GM12875 (cell line): ENCODE data around the gene SARDH.

ENCODE experiments used
- H3K4me3 ChIP-seq: one replicate; pipeline ENCODE4 v1.5.1; 2011; ENCODE audit warnings: low read depth, low read length, control low read depth
- TF ChIP-seq, protein P1 (sequence below): IDR thresholded peaks from 2 replicates; pipeline ENCODE4 v1.5.1; 2011; ENCODE audit warnings: low read depth, mild to moderate bottlenecking, control low read depth, inconsistent platforms, low read length, moderate library complexity, borderline replicate concordance; ENCODE audit not compliant: insufficient read depth

The SARDH gene

DNA sequence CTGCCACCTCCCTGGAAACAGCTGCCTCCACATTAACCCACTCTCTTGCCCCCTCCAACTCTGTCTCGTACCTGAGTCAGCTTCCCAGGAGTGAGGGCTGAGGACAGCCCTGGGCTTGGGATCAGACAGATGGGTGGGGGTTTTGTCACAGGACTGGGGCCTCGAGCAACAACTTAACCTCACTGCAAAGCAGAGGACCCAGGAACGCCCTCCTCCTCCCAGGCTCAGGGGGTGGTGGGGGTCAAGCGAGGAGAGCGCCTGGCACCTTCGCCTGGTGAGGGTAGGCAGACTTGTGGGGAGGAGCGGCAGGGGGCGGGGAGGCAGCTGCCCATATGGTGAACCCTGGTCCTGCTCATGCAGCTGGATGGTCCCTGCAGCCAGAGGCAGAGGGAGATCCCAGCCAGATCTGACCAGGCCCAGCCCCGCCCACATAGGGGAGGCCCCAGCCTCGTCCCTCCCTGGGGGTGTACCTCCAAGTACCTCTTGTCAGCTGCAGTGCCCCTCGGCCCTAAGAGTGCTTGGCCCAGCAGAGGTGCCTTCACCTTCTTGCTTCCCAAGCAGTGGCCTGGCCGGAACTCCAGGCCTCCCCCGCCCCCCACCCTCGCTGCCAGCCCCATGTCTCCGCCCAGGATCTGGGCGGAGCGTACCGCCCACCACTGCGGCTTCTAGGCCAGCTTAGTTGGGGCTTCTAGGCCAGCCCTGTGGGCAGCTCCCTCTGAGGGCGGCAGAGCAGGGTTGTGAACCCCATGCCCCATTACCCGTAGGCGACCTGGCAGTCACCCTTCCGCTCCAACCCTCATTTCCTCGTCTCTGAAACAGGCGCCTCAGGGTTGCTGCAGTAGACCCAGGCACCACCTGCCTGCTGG lies at the start of gene SARDH:
Gene SARDH (minus strand): TSS at position 579 of the 866 bp plus-strand sequence. CDS start 4,179 bp downstream, outside the sequence.
- H3K4me3 ChIP-seq: no peak within 1 kb of the TSS
- TF ChIP-seq, protein P1, sequence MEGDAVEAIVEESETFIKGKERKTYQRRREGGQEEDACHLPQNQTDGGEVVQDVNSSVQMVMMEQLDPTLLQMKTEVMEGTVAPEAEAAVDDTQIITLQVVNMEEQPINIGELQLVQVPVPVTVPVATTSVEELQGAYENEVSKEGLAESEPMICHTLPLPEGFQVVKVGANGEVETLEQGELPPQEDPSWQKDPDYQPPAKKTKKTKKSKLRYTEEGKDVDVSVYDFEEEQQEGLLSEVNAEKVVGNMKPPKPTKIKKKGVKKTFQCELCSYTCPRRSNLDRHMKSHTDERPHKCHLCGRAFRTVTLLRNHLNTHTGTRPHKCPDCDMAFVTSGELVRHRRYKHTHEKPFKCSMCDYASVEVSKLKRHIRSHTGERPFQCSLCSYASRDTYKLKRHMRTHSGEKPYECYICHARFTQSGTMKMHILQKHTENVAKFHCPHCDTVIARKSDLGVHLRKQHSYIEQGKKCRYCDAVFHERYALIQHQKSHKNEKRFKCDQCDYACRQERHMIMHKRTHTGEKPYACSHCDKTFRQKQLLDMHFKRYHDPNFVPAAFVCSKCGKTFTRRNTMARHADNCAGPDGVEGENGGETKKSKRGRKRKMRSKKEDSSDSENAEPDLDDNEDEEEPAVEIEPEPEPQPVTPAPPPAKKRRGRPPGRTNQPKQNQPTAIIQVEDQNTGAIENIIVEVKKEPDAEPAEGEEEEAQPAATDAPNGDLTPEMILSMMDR: no peak

- no peak overlapping the region for H3K4me3 ChIP-seq
- TF ChIP-seq, protein P1: no peak
These were observed 49.5 kb upstream of the SARDH start for GRCh38 chr9:133787754-133788025.

DNA sequence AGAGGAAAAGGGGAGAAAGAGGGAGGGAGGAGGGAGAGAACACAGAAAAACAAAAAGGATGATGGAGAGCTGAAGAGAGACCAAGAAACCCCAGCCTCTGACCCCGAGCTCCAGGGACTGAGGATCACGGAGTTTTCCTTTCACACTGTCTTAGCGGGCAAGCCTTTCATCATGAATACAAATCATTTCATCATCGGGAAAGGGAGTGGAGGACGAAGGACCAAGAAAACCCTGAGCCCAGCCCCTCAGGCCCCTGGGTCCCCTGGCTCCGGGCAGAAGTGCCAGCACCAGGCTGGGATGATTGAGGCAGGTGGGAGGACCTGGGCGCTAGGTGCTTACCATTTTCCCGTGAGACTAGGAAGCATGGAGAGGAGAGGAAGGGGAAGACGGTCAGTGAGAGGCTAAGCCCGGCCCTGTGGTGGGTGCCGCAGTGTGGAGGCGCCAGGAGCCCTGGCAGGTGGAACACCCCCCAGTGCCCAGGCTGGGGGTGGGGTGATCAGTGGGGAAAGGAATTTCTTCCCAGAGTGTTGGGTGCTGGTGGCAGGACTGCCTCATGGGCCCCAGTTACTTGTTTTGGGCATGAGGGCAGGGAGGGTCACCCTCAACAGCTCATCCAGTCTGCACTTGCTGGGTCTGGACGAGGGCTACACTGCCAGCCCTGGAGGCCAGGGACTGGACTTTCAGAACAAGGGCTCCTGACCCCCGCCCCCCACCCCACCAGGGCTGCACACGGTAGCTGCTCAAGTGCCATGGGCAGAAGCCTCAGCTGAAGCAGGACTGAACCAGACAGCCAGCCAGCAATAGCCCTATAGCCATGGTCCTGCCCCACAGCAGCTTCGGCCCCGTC lies 49.0 kb upstream of the SARDH start:
- TF ChIP-seq, protein P1: no peak
- peak overlapping the region; percentile 5 for H3K4me3 ChIP-seq

DNA sequence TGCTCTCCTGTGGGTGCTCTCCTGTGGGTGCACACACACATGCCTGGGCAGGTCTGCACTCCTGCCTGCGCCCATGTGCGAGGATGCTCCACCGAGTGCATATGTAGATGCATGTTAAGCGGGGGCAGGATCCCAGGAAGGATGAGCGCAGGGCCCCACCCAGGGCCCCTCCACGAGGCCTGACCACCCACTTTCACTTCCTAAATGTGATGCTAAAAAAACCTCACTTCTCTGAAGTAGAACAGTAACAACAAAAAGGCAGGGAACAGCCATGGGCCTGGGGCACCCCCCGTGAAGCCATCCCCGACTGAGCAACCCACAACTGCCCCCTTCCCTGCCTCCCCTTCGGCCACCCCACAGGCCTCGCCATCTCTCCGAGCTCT lies 48.2 kb upstream of the SARDH start:
- no peak overlapping the region for H3K4me3 ChIP-seq
- TF ChIP-seq, protein P1: no peak

- H3K4me3 ChIP-seq: no peak overlapping the region
- TF ChIP-seq, protein P1: no peak
These were observed 47.7 kb upstream of the SARDH start for GRCh38 chr9:133785753-133786370.

DNA sequence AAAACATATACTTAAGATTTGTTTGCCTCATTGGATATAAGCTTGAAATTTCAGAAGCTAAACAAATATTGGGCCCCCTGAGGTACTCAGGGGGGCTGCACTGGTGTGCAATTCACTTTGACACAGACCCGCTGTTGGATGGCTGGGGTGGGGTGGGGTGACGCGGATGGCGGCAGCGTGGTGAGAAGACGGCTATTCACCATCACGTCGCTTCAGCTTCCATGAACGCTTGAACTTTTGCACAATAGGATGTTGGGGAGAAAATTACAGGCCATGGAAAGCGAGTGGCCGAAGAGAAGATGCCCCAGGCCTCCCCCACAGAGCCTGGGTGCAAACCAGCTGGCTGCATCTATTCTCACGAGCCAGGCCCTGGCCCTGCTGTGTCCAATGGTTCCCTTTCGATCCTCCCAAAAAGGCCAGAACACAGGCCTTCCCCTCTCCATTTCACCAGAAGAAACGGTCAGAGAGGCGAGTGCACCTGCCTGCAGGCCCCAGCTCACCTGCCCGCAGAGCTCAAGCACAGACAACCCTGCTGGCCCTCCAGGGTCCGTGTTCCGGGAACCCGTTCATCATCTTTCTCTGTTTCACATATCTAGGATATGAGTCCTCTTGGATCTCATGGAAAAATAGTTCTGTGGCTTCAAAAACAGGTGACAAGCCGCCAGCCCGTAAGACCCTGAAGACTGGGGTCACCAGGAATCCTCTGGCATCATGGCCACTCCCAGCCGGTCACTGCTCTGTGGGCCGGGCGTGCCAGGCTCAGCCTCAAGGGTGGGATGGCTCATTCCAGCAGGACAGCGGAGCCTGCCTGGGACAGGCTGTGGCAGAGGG lies 46.8 kb upstream of the SARDH start:
- TF ChIP-seq, protein P1: no peak
- no peak overlapping the region for H3K4me3 ChIP-seq
